HCT116 (cell line): ENCODE results near the gene ITIH6.

Source experiments
- CEBPB ChIP-seq: IDR thresholded peaks from 2 replicates; pipeline ENCODE4 v1.6.1; 2012; ENCODE audit warnings: low read depth
- EZH2 ChIP-seq: fragments of 200-600 bp; sonication (generic); IDR thresholded peaks from 2 replicates; pipeline ENCODE4 v1.6.1; 2017; ENCODE audit warnings: antibody characterized with exemption, mixed run types
- POLR2A ChIP-seq: IDR thresholded peaks from 2 replicates; pipeline ENCODE4 v1.7.0; 2011; ENCODE audit warnings: borderline replicate concordance; ENCODE audit not compliant: insufficient read depth, insufficient read length; ENCODE audit errors: extremely low read depth
- POLR2AphosphoS5 ChIP-seq: IDR thresholded peaks from 2 replicates; pipeline ENCODE4 v1.6.1; 2011; ENCODE audit warnings: mild to moderate bottlenecking, low read depth, low read length, moderate library complexity
- RAD21 ChIP-seq: IDR thresholded peaks from 2 replicates; pipeline ENCODE4 v1.6.1; 2012; ENCODE audit warnings: low read depth, mild to moderate bottlenecking
- SIN3A ChIP-seq: IDR thresholded peaks from 2 replicates; pipeline ENCODE4 v1.6.1; 2012; ENCODE audit warnings: low read depth
- SP1 ChIP-seq: IDR thresholded peaks from 2 replicates; pipeline ENCODE4 v1.6.1; 2012; ENCODE audit warnings: low read depth
- TCF7L2 ChIP-seq: IDR thresholded peaks from 2 replicates; pipeline ENCODE4 v1.7.0; 2011; ENCODE audit warnings: borderline replicate concordance, inconsistent platforms; ENCODE audit not compliant: insufficient read depth, insufficient read length; ENCODE audit errors: extremely low read depth
- TF ChIP-seq, protein P1 (sequence below), 3 experiments: fragments of 200-600 bp in 1 of 3; sonication (generic) in 1 of 3; IDR thresholded peaks in 2 of 3; conservative IDR thresholded peaks in 1 of 3; 2 replicates each; pipeline ENCODE4 v1.5.1; 2012 to 2017; ENCODE audit warnings: low read depth in 2 of 3, low read length in 2 of 3, antibody characterized with exemption in 1 of 3, borderline replicate concordance in 1 of 3, control low read depth in 1 of 3, mild to moderate bottlenecking in 1 of 3, mixed read lengths in 1 of 3, mixed run types in 1 of 3, moderate library complexity in 1 of 3; ENCODE audit not compliant: insufficient read depth in 1 of 3
- TF ChIP-seq, protein P2 (sequence below): IDR thresholded peaks from 2 replicates; pipeline ENCODE4 v1.6.1; 2012
- TF ChIP-seq, protein P3 (sequence below): IDR thresholded peaks from 2 replicates; pipeline ENCODE4 v1.6.1; 2011; ENCODE audit warnings: mild to moderate bottlenecking, low read length, moderate library complexity; ENCODE audit not compliant: insufficient replicate concordance; ENCODE audit errors: extremely low read depth
- TF ChIP-seq, protein P4 (sequence below): IDR thresholded peaks from 2 replicates; pipeline ENCODE4 v1.6.1; 2012; ENCODE audit warnings: low read depth
- TF ChIP-seq, protein P5 (sequence below): IDR thresholded peaks from 2 replicates; pipeline ENCODE4 v1.6.1; 2012

DNA sequence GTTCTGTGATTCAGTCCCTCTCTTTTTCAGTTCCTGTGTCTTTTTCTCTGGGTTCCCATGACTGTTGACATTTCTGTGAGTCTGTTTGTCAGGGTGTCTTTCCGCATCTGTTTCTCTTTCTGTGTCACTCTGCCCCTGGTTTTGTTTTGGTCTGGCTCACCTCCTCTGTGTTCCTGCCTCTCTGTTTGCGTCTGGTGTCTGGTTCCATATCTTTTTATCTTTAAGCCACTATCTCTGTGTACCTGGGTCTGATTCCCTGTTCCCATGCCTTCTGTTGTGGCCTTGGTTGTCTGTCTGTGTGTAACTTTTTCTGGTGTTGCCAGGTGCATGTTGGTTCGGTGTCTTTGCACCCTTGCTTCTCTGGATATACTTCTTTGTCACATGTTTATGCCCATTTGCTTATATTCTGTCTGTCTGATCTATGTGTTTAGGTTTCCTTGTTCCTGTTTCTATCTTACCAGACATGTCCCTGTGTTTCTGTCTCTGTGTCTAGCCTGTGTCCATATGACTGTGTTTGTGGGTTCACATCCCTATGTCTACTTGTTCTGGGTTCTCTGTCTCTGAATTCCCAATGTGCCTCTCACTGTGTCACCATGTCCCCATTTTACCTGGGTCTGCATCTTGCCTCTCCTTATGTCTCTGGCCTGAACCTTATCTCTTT lies 50.2 kb downstream of the ITIH6 start:
- TF ChIP-seq, protein P1, sequence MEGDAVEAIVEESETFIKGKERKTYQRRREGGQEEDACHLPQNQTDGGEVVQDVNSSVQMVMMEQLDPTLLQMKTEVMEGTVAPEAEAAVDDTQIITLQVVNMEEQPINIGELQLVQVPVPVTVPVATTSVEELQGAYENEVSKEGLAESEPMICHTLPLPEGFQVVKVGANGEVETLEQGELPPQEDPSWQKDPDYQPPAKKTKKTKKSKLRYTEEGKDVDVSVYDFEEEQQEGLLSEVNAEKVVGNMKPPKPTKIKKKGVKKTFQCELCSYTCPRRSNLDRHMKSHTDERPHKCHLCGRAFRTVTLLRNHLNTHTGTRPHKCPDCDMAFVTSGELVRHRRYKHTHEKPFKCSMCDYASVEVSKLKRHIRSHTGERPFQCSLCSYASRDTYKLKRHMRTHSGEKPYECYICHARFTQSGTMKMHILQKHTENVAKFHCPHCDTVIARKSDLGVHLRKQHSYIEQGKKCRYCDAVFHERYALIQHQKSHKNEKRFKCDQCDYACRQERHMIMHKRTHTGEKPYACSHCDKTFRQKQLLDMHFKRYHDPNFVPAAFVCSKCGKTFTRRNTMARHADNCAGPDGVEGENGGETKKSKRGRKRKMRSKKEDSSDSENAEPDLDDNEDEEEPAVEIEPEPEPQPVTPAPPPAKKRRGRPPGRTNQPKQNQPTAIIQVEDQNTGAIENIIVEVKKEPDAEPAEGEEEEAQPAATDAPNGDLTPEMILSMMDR (IDR thresholded peaks at IDR 0.05 in 2 of 3, conservative IDR thresholded peaks at IDR 0.05 in 1 of 3; ENCODE audit: borderline replicate concordance in 1 of 3, insufficient read depth in 1 of 3, low read depth in 2 of 3, low read length in 2 of 3): no peak
- no peak for TF ChIP-seq RAD21
- no peak for TF ChIP-seq CEBPB
- no peak for TF ChIP-seq POLR2A
- TF ChIP-seq POLR2AphosphoS5: no peak
- TF ChIP-seq, protein P2, sequence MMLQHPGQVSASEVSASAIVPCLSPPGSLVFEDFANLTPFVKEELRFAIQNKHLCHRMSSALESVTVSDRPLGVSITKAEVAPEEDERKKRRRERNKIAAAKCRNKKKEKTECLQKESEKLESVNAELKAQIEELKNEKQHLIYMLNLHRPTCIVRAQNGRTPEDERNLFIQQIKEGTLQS: no peak
- no peak for TF ChIP-seq TCF7L2
- TF ChIP-seq, protein P3, sequence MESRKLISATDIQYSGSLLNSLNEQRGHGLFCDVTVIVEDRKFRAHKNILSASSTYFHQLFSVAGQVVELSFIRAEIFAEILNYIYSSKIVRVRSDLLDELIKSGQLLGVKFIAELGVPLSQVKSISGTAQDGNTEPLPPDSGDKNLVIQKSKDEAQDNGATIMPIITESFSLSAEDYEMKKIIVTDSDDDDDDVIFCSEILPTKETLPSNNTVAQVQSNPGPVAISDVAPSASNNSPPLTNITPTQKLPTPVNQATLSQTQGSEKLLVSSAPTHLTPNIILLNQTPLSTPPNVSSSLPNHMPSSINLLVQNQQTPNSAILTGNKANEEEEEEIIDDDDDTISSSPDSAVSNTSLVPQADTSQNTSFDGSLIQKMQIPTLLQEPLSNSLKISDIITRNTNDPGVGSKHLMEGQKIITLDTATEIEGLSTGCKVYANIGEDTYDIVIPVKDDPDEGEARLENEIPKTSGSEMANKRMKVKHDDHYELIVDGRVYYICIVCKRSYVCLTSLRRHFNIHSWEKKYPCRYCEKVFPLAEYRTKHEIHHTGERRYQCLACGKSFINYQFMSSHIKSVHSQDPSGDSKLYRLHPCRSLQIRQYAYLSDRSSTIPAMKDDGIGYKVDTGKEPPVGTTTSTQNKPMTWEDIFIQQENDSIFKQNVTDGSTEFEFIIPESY: no peak
- TF ChIP-seq, protein P4, sequence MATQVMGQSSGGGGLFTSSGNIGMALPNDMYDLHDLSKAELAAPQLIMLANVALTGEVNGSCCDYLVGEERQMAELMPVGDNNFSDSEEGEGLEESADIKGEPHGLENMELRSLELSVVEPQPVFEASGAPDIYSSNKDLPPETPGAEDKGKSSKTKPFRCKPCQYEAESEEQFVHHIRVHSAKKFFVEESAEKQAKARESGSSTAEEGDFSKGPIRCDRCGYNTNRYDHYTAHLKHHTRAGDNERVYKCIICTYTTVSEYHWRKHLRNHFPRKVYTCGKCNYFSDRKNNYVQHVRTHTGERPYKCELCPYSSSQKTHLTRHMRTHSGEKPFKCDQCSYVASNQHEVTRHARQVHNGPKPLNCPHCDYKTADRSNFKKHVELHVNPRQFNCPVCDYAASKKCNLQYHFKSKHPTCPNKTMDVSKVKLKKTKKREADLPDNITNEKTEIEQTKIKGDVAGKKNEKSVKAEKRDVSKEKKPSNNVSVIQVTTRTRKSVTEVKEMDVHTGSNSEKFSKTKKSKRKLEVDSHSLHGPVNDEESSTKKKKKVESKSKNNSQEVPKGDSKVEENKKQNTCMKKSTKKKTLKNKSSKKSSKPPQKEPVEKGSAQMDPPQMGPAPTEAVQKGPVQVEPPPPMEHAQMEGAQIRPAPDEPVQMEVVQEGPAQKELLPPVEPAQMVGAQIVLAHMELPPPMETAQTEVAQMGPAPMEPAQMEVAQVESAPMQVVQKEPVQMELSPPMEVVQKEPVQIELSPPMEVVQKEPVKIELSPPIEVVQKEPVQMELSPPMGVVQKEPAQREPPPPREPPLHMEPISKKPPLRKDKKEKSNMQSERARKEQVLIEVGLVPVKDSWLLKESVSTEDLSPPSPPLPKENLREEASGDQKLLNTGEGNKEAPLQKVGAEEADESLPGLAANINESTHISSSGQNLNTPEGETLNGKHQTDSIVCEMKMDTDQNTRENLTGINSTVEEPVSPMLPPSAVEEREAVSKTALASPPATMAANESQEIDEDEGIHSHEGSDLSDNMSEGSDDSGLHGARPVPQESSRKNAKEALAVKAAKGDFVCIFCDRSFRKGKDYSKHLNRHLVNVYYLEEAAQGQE: no peak
- no peak for TF ChIP-seq SIN3A
- no peak for TF ChIP-seq EZH2
- TF ChIP-seq, protein P5, sequence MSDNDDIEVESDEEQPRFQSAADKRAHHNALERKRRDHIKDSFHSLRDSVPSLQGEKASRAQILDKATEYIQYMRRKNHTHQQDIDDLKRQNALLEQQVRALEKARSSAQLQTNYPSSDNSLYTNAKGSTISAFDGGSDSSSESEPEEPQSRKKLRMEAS: no peak
- no peak for TF ChIP-seq SP1
